Activated naive CD8-positive, alpha-beta T cell treated with anti-CD3 and anti-CD28 coated beads, Interleukin-2, amount 50 U/mL, for 24 hours (primary cell): ENCODE data around the gene OR51B4.
A peak's percentile ranks its signal among the peaks of the same experiment; 100 is the strongest.

Experiments used
- ATAC-seq: fragments of 150-1000 bp; cut with Tn5 transposase; one replicate; pipeline ENCODE4 v1.10.0; 2021
- DNase-seq: peaks from one replicate; pipeline ENCODE4 v3.0.0; 2021
- H3K27ac Mint-ChIP-seq: one replicate; pipeline ENCODE4 v1.8.0; 2021; ENCODE audit warnings: mild to moderate bottlenecking, mixed read lengths
- H3K27me3 Mint-ChIP-seq: one replicate; pipeline ENCODE4 v1.8.0; 2021; ENCODE audit warnings: mixed read lengths
- H3K36me3 Mint-ChIP-seq: one replicate; pipeline ENCODE4 v1.8.0; 2021; ENCODE audit warnings: low read depth, mixed read lengths
- H3K4me1 Mint-ChIP-seq: one replicate; pipeline ENCODE4 v1.8.0; 2021; ENCODE audit warnings: mixed read lengths
- H3K4me3 Mint-ChIP-seq: one replicate; pipeline ENCODE4 v1.8.0; 2021; ENCODE audit warnings: mild to moderate bottlenecking, moderate library complexity, mixed read lengths
- H3K9me3 Mint-ChIP-seq: one replicate; pipeline ENCODE4 v1.8.0; 2021; ENCODE audit warnings: mixed read lengths

The OR51B4 gene

GRCh38 chr11:5286351-5286750 lies 15.4 kb downstream of the OR51B4 start:
- DNase-seq (no peak), ATAC-seq (no peak)
- H3K27ac Mint-ChIP-seq, result no peak overlapping the region
- H3K4me1 Mint-ChIP-seq, result no peaks in the 10 kb centered on the region
- H3K9me3 Mint-ChIP-seq, result no peaks in the 10 kb centered on the region
- no peak overlapping the region for H3K4me3 Mint-ChIP-seq
- no peaks in the 10 kb centered on the region for H3K36me3 Mint-ChIP-seq
- H3K27me3 Mint-ChIP-seq, result no peaks in the 10 kb centered on the region

GRCh38 chr11:5285703-5286340 lies 15.9 kb downstream of the OR51B4 start:
- Mint-ChIP-seq H3K27me3 (no peaks in the 10 kb centered on the region), H3K9me3 (no peaks in the 10 kb centered on the region), H3K4me3 (no peak overlapping the region), H3K36me3 (no peaks in the 10 kb centered on the region), H3K27ac (no peak overlapping the region), H3K4me1 (no peaks in the 10 kb centered on the region)
- ATAC-seq (no peak), DNase-seq (no peak)

- H3K27ac Mint-ChIP-seq, result no peak overlapping the region
- DNase-seq (no peak), ATAC-seq (no peak)
- H3K36me3 Mint-ChIP-seq, result no peaks in the 10 kb centered on the region
- H3K4me3 Mint-ChIP-seq, result no peak overlapping the region
- peaks cover 2% of the 10 kb centered on the region for H3K27me3 Mint-ChIP-seq
- H3K4me1 Mint-ChIP-seq, result no peaks in the 10 kb centered on the region
- H3K9me3 Mint-ChIP-seq, result no peaks in the 10 kb centered on the region
These were observed 17.1 kb downstream of the OR51B4 start for GRCh38 chr11:5284637-5285036.

GRCh38 chr11:5283882-5284281 lies 17.9 kb downstream of the OR51B4 start:
- DNase-seq (no peak), ATAC-seq (no peak)
- H3K36me3 Mint-ChIP-seq, result no peaks in the 10 kb centered on the region
- peaks cover 2% of the 10 kb centered on the region for H3K27me3 Mint-ChIP-seq
- no peak overlapping the region for H3K4me3 Mint-ChIP-seq
- H3K9me3 Mint-ChIP-seq, result no peaks in the 10 kb centered on the region
- H3K27ac Mint-ChIP-seq, result no peak overlapping the region
- no peaks in the 10 kb centered on the region for H3K4me1 Mint-ChIP-seq

GRCh38 chr11:5283086-5283485 lies 18.7 kb downstream of the OR51B4 start:
- ATAC-seq (no peak), DNase-seq (no peak)
- Mint-ChIP-seq H3K4me1 (no peaks in the 10 kb centered on the region), H3K27ac (no peak overlapping the region), H3K36me3 (no peaks in the 10 kb centered on the region), H3K27me3 (peaks cover 2% of the 10 kb centered on the region), H3K4me3 (no peak overlapping the region), H3K9me3 (no peaks in the 10 kb centered on the region)

GRCh38 chr11:5282628-5283027 lies 19.1 kb downstream of the OR51B4 start:
- H3K4me3 Mint-ChIP-seq, result no peak overlapping the region
- H3K27ac Mint-ChIP-seq, result no peak overlapping the region
- no peaks in the 10 kb centered on the region for H3K36me3 Mint-ChIP-seq
- no peaks in the 10 kb centered on the region for H3K4me1 Mint-ChIP-seq
- ATAC-seq, result no peak
- DNase-seq, result no peak
- H3K9me3 Mint-ChIP-seq, result no peaks in the 10 kb centered on the region
- peaks cover 2% of the 10 kb centered on the region for H3K27me3 Mint-ChIP-seq

- peaks cover 2% of the 10 kb centered on the region for H3K27me3 Mint-ChIP-seq
These were observed 20.1 kb downstream of the OR51B4 start for GRCh38 chr11:5281596-5281995.

GRCh38 chr11:5280582-5281102 lies 21.1 kb downstream of the OR51B4 start:
- ATAC-seq, result no peak

More at GRCh38 chr11:5281596-5281995, 20.1 kb downstream of the OR51B4 start:
- Mint-ChIP-seq H3K27ac (no peak overlapping the region), H3K9me3 (no peaks in the 10 kb centered on the region), H3K36me3 (no peaks in the 10 kb centered on the region), H3K4me3 (no peak overlapping the region), H3K4me1 (no peaks in the 10 kb centered on the region)
- ATAC-seq (no peak), DNase-seq (no peak)

GRCh38 chr11:5279471-5280090 lies 22.2 kb downstream of the OR51B4 start:
- no peaks in the 10 kb centered on the region for H3K36me3 Mint-ChIP-seq
- H3K27me3 Mint-ChIP-seq, result peaks cover 2% of the 10 kb centered on the region
- H3K9me3 Mint-ChIP-seq, result no peaks in the 10 kb centered on the region
- ATAC-seq, result no peak
- DNase-seq, result no peak
- H3K4me3 Mint-ChIP-seq, result no peak overlapping the region
- H3K4me1 Mint-ChIP-seq, result no peaks in the 10 kb centered on the region
- no peak overlapping the region for H3K27ac Mint-ChIP-seq

More at GRCh38 chr11:5280582-5281102, 21.1 kb downstream of the OR51B4 start:
- Mint-ChIP-seq H3K4me1 (no peaks in the 10 kb centered on the region), H3K27me3 (peaks cover 2% of the 10 kb centered on the region), H3K4me3 (no peak overlapping the region), H3K9me3 (no peaks in the 10 kb centered on the region), H3K36me3 (no peaks in the 10 kb centered on the region), H3K27ac (no peak overlapping the region)
- DNase-seq, result peak; percentile 8

GRCh38 chr11:5277807-5278382 lies 23.9 kb downstream of the OR51B4 start:
- Mint-ChIP-seq H3K27me3 (peaks cover 2% of the 10 kb centered on the region), H3K4me3 (no peak overlapping the region), H3K9me3 (no peaks in the 10 kb centered on the region), H3K4me1 (no peaks in the 10 kb centered on the region), H3K27ac (no peak overlapping the region), H3K36me3 (no peaks in the 10 kb centered on the region)
- DNase-seq, result no peak
- no peak for ATAC-seq

- no peak overlapping the region for H3K4me3 Mint-ChIP-seq
- H3K27ac Mint-ChIP-seq, result no peak overlapping the region
- no peaks in the 10 kb centered on the region for H3K9me3 Mint-ChIP-seq
- H3K36me3 Mint-ChIP-seq, result no peaks in the 10 kb centered on the region
- no peak for DNase-seq
- H3K4me1 Mint-ChIP-seq, result no peaks in the 10 kb centered on the region
- H3K27me3 Mint-ChIP-seq, result peaks cover 2% of the 10 kb centered on the region
- ATAC-seq, result no peak
These were observed 25.0 kb downstream of the OR51B4 start for GRCh38 chr11:5276697-5277096.

GRCh38 chr11:5275369-5276110 lies 26.2 kb downstream of the OR51B4 start:
- ATAC-seq, result no peak
- Mint-ChIP-seq H3K9me3 (no peaks in the 10 kb centered on the region), H3K27ac (no peak overlapping the region)

GRCh38 chr11:5274395-5274794 lies 27.4 kb downstream of the OR51B4 start:
- Mint-ChIP-seq H3K27me3 (no peaks in the 10 kb centered on the region), H3K36me3 (no peaks in the 10 kb centered on the region), H3K9me3 (no peaks in the 10 kb centered on the region), H3K4me3 (no peak overlapping the region), H3K27ac (no peak overlapping the region), H3K4me1 (no peaks in the 10 kb centered on the region)
- DNase-seq, result no peak
- no peak for ATAC-seq

More at GRCh38 chr11:5275369-5276110, 26.2 kb downstream of the OR51B4 start:
- H3K4me3 Mint-ChIP-seq, result no peak overlapping the region
- H3K27me3 Mint-ChIP-seq, result peaks cover 2% of the 10 kb centered on the region
- DNase-seq, result no peak
- H3K36me3 Mint-ChIP-seq, result no peaks in the 10 kb centered on the region
- H3K4me1 Mint-ChIP-seq, result no peaks in the 10 kb centered on the region

GRCh38 chr11:5272395-5273017 lies 29.2 kb downstream of the OR51B4 start:
- H3K4me3 Mint-ChIP-seq, result no peak overlapping the region
- ATAC-seq, result no peak
- no peaks in the 10 kb centered on the region for H3K36me3 Mint-ChIP-seq
- no peaks in the 10 kb centered on the region for H3K27me3 Mint-ChIP-seq
- H3K4me1 Mint-ChIP-seq, result no peaks in the 10 kb centered on the region
- no peak overlapping the region for H3K27ac Mint-ChIP-seq
- H3K9me3 Mint-ChIP-seq, result no peaks in the 10 kb centered on the region
- no peak for DNase-seq
